ENCODE data around the gene KAZN. TPM values are rescaled to one million over a fixed set of nuclear protein-coding genes. Genes with fewer than 3 reads are reported as not detected.

Gene KAZN
- total and polyA plus RNA-seq, 4 donors: 7.6 to 18.8 (median 11.2) TPM

GRCh38 chr1:14915356-14916054 lies 317.0 kb downstream of the KAZN start:
- peak; percentile 79 to 84 (median 81) for DNase-seq
- H3K4me3 ChIP-seq: no peak overlapping the region
- H3K9me3 ChIP-seq (ENCODE audit: control insufficient read depth in 4 of 4, insufficient read depth in 3 of 4, low read length in 3 of 4): no peaks in the 10 kb centered on the region
- no peak overlapping the region for H3K9ac ChIP-seq (ENCODE audit: insufficient read depth in 1 of 2, low read length in 2 of 2)
- H3K27ac ChIP-seq (ENCODE audit: low read depth in 1 of 2, low read length in 1 of 2): no peak overlapping the region
- WGBS, 2 donors: 45 to 49% methylated on average over 9 of the region's 9 CpGs
- H3K36me3 ChIP-seq (ENCODE audit: control insufficient read depth in 4 of 4, insufficient read depth in 4 of 4, low read length in 4 of 4): no peaks in the 10 kb centered on the region
- H3K27me3 ChIP-seq (ENCODE audit: control insufficient read depth in 3 of 3, insufficient read depth in 3 of 3, low read length in 2 of 3): no peaks in the 10 kb centered on the region
- peak; percentile 42 for TF ChIP-seq CTCF (IDR thresholded peaks at IDR 0.05; ENCODE audit: control extremely low read depth, extremely low read depth)
- peak; percentile 58 for ATAC-seq (ENCODE audit: insufficient read depth, low FRiP score)
- peaks cover 0 to 19% (median 4%) of the 10 kb centered on the region in 5 donors for H3K4me1 ChIP-seq (ENCODE audit: control insufficient read depth in 5 of 5, insufficient read depth in 5 of 5, low read length in 5 of 5)

DNA sequence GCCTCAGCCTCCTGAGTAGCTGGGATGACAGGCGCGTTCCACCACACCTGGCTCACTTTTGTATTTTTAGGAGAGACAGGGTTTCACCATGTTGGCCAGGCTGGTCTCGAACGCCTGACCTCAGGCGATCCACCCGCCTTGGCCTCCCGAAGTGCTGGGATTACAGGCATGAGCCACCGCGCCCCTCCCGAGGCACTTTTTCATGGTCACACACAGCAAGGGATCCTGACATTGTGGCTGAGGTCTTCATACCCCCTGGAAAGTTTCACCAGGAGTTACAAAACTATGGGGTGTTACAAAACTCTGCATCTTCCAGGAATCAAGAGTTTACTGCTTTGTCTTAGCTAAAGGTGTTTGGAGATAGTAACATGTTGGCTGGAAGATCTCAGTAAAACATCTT lies 320.8 kb downstream of the KAZN start:
- no peaks in the 10 kb centered on the region for H3K9me3 ChIP-seq (ENCODE audit: control insufficient read depth in 4 of 4, insufficient read depth in 3 of 4, low read length in 3 of 4)
- H3K4me3 ChIP-seq: no peak overlapping the region
- H3K36me3 ChIP-seq (ENCODE audit: control insufficient read depth in 4 of 4, insufficient read depth in 4 of 4, low read length in 4 of 4): no peaks in the 10 kb centered on the region
- DNase-seq (no peak), ATAC-seq (ENCODE audit: insufficient read depth, low FRiP score) (no peak)
- no peak overlapping the region for H3K27ac ChIP-seq (ENCODE audit: low read depth in 1 of 2, low read length in 1 of 2)
- no peaks in the 10 kb centered on the region for H3K27me3 ChIP-seq (ENCODE audit: control insufficient read depth in 3 of 3, insufficient read depth in 3 of 3, low read length in 2 of 3)
- H3K9ac ChIP-seq (ENCODE audit: insufficient read depth in 1 of 2, low read length in 2 of 2): no peak overlapping the region
- H3K4me1 ChIP-seq (ENCODE audit: control insufficient read depth in 5 of 5, insufficient read depth in 5 of 5, low read length in 5 of 5): no peaks in the 10 kb centered on the region
- WGBS, 2 donors: 90 to 96% methylated on average over 10 of the region's 10 CpGs
- TF ChIP-seq CTCF (IDR thresholded peaks at IDR 0.05; ENCODE audit: control extremely low read depth, extremely low read depth): no peak

GRCh38 chr1:14919751-14920150 lies 321.3 kb downstream of the KAZN start:
- 53 to 66% methylated on average over 5 of the region's 5 CpGs for WGBS, 2 donors
- no peak for ATAC-seq (ENCODE audit: insufficient read depth, low FRiP score)
- Histone ChIP-seq H3K9ac (ENCODE audit: insufficient read depth in 1 of 2, low read length in 2 of 2) (no peak overlapping the region), H3K4me1 (ENCODE audit: control insufficient read depth in 5 of 5, insufficient read depth in 5 of 5, low read length in 5 of 5) (no peaks in the 10 kb centered on the region), H3K27me3 (ENCODE audit: control insufficient read depth in 3 of 3, insufficient read depth in 3 of 3, low read length in 2 of 3) (no peaks in the 10 kb centered on the region), H3K4me3 (no peak overlapping the region), H3K36me3 (ENCODE audit: control insufficient read depth in 4 of 4, insufficient read depth in 4 of 4, low read length in 4 of 4) (no peaks in the 10 kb centered on the region), H3K9me3 (ENCODE audit: control insufficient read depth in 4 of 4, insufficient read depth in 3 of 4, low read length in 3 of 4) (no peaks in the 10 kb centered on the region), H3K27ac (ENCODE audit: low read depth in 1 of 2, low read length in 1 of 2) (no peak overlapping the region)
- TF ChIP-seq CTCF (IDR thresholded peaks at IDR 0.05; ENCODE audit: control extremely low read depth, extremely low read depth): no peak
- DNase-seq: no peak

DNA sequence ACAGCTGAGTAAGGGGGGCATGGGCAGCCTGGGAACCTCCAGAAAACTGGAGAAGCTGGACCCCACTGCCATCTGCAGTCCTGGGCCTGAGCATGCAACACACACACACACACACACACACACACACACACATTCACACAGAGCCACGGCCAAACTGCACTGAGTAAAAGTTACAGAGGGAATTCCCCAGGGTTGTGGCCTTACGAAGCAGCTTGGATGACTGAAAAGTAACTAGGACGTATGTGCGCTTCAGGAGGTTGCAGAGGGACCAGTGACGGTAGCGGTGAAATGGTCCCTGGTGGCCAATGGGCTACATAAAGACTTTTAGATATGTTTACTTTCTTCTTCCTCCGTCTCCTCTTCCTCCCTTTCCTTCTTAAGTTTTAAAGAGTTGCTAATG lies 322.6 kb downstream of the KAZN start:
- Histone ChIP-seq H3K4me3 (no peak overlapping the region), H3K36me3 (ENCODE audit: control insufficient read depth in 4 of 4, insufficient read depth in 4 of 4, low read length in 4 of 4) (no peaks in the 10 kb centered on the region), H3K9ac (ENCODE audit: insufficient read depth in 1 of 2, low read length in 2 of 2) (no peak overlapping the region), H3K27ac (ENCODE audit: low read depth in 1 of 2, low read length in 1 of 2) (no peak overlapping the region), H3K4me1 (ENCODE audit: control insufficient read depth in 5 of 5, insufficient read depth in 5 of 5, low read length in 5 of 5) (peaks cover 0 to 8% (median 4%) of the 10 kb centered on the region in 5 donors), H3K27me3 (ENCODE audit: control insufficient read depth in 3 of 3, insufficient read depth in 3 of 3, low read length in 2 of 3) (no peaks in the 10 kb centered on the region), H3K9me3 (ENCODE audit: control insufficient read depth in 4 of 4, insufficient read depth in 3 of 4, low read length in 3 of 4) (no peaks in the 10 kb centered on the region)
- ATAC-seq (ENCODE audit: insufficient read depth, low FRiP score): no peak
- peak; percentile 63 to 66 (median 64) for DNase-seq
- 66 to 80% methylated on average over 7 of the region's 7 CpGs for WGBS, 2 donors
- no peak for TF ChIP-seq CTCF (IDR thresholded peaks at IDR 0.05; ENCODE audit: control extremely low read depth, extremely low read depth)

Data from lung (tissue), 12 donors.